Measurements from ENCODE around the gene FBXO47. TPM values are rescaled to one million over a fixed set of nuclear protein-coding genes. Genes with fewer than 3 reads are reported as not detected.

The FBXO47 gene
- total and polyA plus RNA-seq, 5 donors: not detected

DNA sequence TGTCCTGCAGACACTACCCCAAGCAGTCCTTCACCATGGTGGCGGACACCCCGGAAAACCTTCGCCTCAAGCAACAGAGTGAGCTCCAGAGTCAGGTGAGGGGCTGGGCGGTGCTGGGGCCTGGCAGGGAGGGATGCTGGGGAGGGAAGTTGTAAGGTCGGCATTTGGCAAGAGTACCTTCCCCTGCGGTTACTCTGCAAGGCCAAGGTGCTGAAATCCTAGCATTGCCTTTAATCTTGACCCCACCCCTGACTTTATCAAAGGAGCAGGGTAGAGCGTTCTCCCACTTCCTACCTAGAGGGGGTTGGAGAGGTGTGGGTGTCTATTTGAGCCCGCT is 76.8 kb downstream of the FBXO47 start:
- WGBS: 82% methylated on average over 8 of the region's 8 CpGs
- peaks cover 16% of the 10 kb centered on the region for H3K4me1 ChIP-seq (ENCODE audit: control insufficient read depth, insufficient read depth, low read length)

GRCh38 chr17:38889745-38890409 is 77.3 kb downstream of the FBXO47 start:
- WGBS: 82% methylated on average over 12 of the region's 12 CpGs
- H3K27me3 ChIP-seq (ENCODE audit: control insufficient read depth, insufficient read depth): no peaks in the 10 kb centered on the region
- no peak for DNase-seq
- no peak for ATAC-seq
- intact Hi-C loops (cut with DNase I): no loop called here
- H3K4me1 ChIP-seq (ENCODE audit: control insufficient read depth, insufficient read depth, low read length): peaks cover 21% of the 10 kb centered on the region
- no peak overlapping the region for H3K27ac ChIP-seq (ENCODE audit: low read length)
- H3K4me3 ChIP-seq (ENCODE audit: low read length): no peak overlapping the region
- no peaks in the 10 kb centered on the region for H3K9me3 ChIP-seq (ENCODE audit: control insufficient read depth, low read length)

More for the DNA sequence above, 76.8 kb downstream of the FBXO47 start:
- no peaks in the 10 kb centered on the region for H3K27me3 ChIP-seq (ENCODE audit: control insufficient read depth, insufficient read depth)
- DNase-seq (peak in 1 of 3 donors; percentile 31), ATAC-seq (no peak)
- H3K4me3 ChIP-seq (ENCODE audit: low read length): no peak overlapping the region
- intact Hi-C loops (cut with DNase I): no loop called here
- no peak overlapping the region for H3K27ac ChIP-seq (ENCODE audit: low read length)
- H3K9me3 ChIP-seq (ENCODE audit: control insufficient read depth, low read length): no peaks in the 10 kb centered on the region

DNA sequence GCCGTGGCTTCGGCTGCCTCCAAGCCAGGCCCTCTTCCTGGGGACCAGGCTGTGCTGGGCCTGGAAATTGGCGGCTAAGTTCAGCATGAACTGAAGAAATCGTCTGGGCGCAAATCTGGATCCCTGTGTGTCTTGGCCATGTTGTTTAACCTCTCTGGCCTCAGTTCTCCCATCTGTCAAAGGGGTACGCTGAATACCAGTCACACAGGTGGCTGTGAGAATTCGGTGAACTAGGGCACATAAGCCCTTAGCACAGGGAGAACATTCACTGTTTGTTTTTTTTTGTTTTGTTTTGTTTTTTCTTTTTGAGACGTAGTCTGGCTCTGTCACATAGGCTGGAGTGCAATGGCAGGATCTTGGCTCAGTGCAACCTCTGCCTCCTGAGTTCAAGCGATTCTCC is 78.4 kb downstream of the FBXO47 start:
- DNase-seq (no peak), ATAC-seq (no peak)
- intact Hi-C loops (cut with DNase I): no loop called here
- Histone ChIP-seq H3K4me3 (ENCODE audit: low read length) (no peak overlapping the region), H3K27me3 (ENCODE audit: control insufficient read depth, insufficient read depth) (no peaks in the 10 kb centered on the region), H3K27ac (ENCODE audit: low read length) (no peak overlapping the region), H3K4me1 (ENCODE audit: control insufficient read depth, insufficient read depth, low read length) (peaks cover 22% of the 10 kb centered on the region), H3K9me3 (ENCODE audit: control insufficient read depth, low read length) (no peaks in the 10 kb centered on the region)
- 87% methylated on average over 9 of the region's 9 CpGs for WGBS

DNA sequence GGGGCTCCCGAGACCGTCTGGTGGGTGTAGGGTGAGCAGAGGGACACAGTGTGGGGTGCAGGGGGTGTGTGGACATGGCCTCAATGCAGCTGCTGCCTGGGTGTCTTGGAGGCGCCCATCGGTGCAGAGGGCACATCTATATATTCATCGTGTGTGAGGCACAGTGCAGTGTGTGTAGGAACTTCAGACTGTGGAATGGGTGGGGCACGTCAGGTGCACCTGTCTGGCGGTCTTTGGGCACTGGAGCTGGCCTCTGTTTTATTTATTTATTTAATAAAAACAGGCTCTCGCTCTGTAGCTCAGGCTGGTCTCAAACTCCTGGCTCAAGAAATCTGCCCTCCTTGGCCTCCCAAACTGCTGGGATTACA is 80.6 kb downstream of the FBXO47 start:
- Histone ChIP-seq H3K27ac (ENCODE audit: low read length) (no peak overlapping the region), H3K27me3 (ENCODE audit: control insufficient read depth, insufficient read depth) (no peaks in the 10 kb centered on the region), H3K4me1 (ENCODE audit: control insufficient read depth, insufficient read depth, low read length) (peaks cover 28% of the 10 kb centered on the region), H3K9me3 (ENCODE audit: control insufficient read depth, low read length) (no peaks in the 10 kb centered on the region), H3K4me3 (ENCODE audit: low read length) (no peak overlapping the region)
- ATAC-seq (no peak), DNase-seq (peak in 2 of 3 donors; percentile 31 to 49)
- WGBS: 72% methylated on average over 8 of the region's 8 CpGs
- intact Hi-C loops (cut with DNase I): no loop called here

Small RNA genes lying within 50 kb of the gene (microRNA-seq; reads per million reads assigned to microRNA genes)
- gene MIR6779: 0 reads per million in 2 donors

Other genes starting within 250 kb of the FBXO47 start
- 10 to 100 TPM; 43.7 to 74.6 (median 67.9) TPM for gene CISD3, start 237.1 kb downstream of the FBXO47 start, total RNA-seq
- gene CISD3, start 237.1 kb downstream of the FBXO47 start, polyA plus RNA-seq: 78.1 TPM
- gene PCGF2, start 219.1 kb downstream of the FBXO47 start, total RNA-seq: 10 to 100 TPM; 28.2 to 48.4 (median 34.7) TPM
- gene PCGF2, start 219.1 kb downstream of the FBXO47 start, polyA plus RNA-seq: 34.3 TPM
- gene PSMB3, start 214.7 kb downstream of the FBXO47 start, total RNA-seq: 100 to 1,000 TPM; 134 to 167 (median 146) TPM
- 247 TPM for gene PSMB3, start 214.7 kb downstream of the FBXO47 start, polyA plus RNA-seq
- gene PIP4K2B, start 167.8 kb downstream of the FBXO47 start, total RNA-seq: 10 to 100 TPM; 39.2 to 50.0 (median 46.2) TPM
- gene PIP4K2B, start 167.8 kb downstream of the FBXO47 start, polyA plus RNA-seq: 28.2 TPM
- gene CWC25, start 142.1 kb downstream of the FBXO47 start, total RNA-seq: 10 to 100 TPM in 3 of 4 donors, 1 to 10 TPM in 1; 8.8 to 11.5 (median 10.9) TPM
- 11.0 TPM for gene CWC25, start 142.1 kb downstream of the FBXO47 start, polyA plus RNA-seq
- 100 to 1,000 TPM; 830 to 995 (median 880) TPM for gene RPL23, start 113.7 kb downstream of the FBXO47 start, total RNA-seq
- gene RPL23, start 113.7 kb downstream of the FBXO47 start, polyA plus RNA-seq: 1,847 TPM
- gene LASP1, start 97.3 kb downstream of the FBXO47 start, total RNA-seq: 10 to 100 TPM; 29.2 to 39.6 (median 35.8) TPM
- gene LASP1, start 97.3 kb downstream of the FBXO47 start, polyA plus RNA-seq: 23.8 TPM
- 10 to 100 TPM in 1 of 4 donors, 1 to 10 TPM in 3; 4.4 to 14.6 (median 5.8) TPM for gene PLXDC1, start 184.2 kb upstream of the FBXO47 start, total RNA-seq
- gene PLXDC1, start 184.2 kb upstream of the FBXO47 start, polyA plus RNA-seq: 13.0 TPM
- not detected for gene ARL5C, start 198.8 kb upstream of the FBXO47 start, total RNA-seq
- gene ARL5C, start 198.8 kb upstream of the FBXO47 start, polyA plus RNA-seq: not detected
- gene CACNB1, start 230.3 kb upstream of the FBXO47 start, total RNA-seq: 10 to 100 TPM in 1 of 4 donors, 1 to 10 TPM in 3; 5.8 to 10.8 (median 8.0) TPM
- 6.4 TPM for gene CACNB1, start 230.3 kb upstream of the FBXO47 start, polyA plus RNA-seq
- 1,000 to 10,000 TPM; 1,060 to 1,177 (median 1,099) TPM for gene RPL19, start 232.9 kb upstream of the FBXO47 start, total RNA-seq
- 1,781 TPM for gene RPL19, start 232.9 kb upstream of the FBXO47 start, polyA plus RNA-seq

All from right cardiac atrium (tissue), 5 donors.